22Rv1 (cell line): Measurements from ENCODE around the gene C18orf32.

Source experiments
- ZFX ChIP-seq: fragments of 450-650 bp; IDR thresholded peaks from 2 replicates; pipeline ENCODE4 v1.6.1; 2017; ENCODE audit warnings: antibody characterized with exemption, borderline replicate concordance
- TF ChIP-seq, protein P1 (sequence below): fragments of 450-650 bp; IDR thresholded peaks from 2 replicates; pipeline ENCODE4 v1.5.1; 2017; ENCODE audit warnings: mild to moderate bottlenecking

DNA sequence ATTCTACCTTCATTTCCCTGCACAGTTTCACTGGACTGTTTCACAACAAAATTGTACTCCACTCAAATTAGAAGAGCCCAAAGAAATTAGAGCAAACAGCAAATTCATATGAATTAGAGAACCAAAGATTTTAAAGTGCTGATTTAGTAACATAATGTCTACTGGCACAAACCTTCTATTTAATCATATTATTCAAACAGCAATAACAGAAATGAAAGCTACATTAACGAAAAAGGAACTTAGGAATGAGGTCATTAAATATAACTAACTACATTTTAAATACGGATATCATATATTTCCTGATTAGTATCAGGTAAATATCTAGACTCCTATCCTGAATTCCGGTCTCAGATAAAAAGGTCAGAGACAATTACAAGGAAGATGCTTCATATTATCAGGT lies 5.1 kb downstream of the C18orf32 start:
- TF ChIP-seq, protein P1, sequence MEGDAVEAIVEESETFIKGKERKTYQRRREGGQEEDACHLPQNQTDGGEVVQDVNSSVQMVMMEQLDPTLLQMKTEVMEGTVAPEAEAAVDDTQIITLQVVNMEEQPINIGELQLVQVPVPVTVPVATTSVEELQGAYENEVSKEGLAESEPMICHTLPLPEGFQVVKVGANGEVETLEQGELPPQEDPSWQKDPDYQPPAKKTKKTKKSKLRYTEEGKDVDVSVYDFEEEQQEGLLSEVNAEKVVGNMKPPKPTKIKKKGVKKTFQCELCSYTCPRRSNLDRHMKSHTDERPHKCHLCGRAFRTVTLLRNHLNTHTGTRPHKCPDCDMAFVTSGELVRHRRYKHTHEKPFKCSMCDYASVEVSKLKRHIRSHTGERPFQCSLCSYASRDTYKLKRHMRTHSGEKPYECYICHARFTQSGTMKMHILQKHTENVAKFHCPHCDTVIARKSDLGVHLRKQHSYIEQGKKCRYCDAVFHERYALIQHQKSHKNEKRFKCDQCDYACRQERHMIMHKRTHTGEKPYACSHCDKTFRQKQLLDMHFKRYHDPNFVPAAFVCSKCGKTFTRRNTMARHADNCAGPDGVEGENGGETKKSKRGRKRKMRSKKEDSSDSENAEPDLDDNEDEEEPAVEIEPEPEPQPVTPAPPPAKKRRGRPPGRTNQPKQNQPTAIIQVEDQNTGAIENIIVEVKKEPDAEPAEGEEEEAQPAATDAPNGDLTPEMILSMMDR = no peak
- no peak for TF ChIP-seq ZFX
